HS-5 (cell line): ENCODE results near the gene TIMP2.
"Not testable (repeated sequence)": the region's sequence is repeated elsewhere in the genome, so short reads cannot be mapped to it uniquely, and the experiment has no call there.

ENCODE experiments used
- DNase-seq: peaks from one replicate; pipeline ENCODE4 v3.0.0-alpha.2; 2012; ENCODE audit warnings: low read depth

TIMP2 gene

GRCh38 chr17:78954684-78955083 is 29.5 kb upstream of the TIMP2 start:
- DNase-seq = no peak

GRCh38 chr17:78953356-78954350 is 28.5 kb upstream of the TIMP2 start:
- DNase-seq = no peak

GRCh38 chr17:78952706-78953105 is 27.5 kb upstream of the TIMP2 start:
- DNase-seq = no peak

DNA sequence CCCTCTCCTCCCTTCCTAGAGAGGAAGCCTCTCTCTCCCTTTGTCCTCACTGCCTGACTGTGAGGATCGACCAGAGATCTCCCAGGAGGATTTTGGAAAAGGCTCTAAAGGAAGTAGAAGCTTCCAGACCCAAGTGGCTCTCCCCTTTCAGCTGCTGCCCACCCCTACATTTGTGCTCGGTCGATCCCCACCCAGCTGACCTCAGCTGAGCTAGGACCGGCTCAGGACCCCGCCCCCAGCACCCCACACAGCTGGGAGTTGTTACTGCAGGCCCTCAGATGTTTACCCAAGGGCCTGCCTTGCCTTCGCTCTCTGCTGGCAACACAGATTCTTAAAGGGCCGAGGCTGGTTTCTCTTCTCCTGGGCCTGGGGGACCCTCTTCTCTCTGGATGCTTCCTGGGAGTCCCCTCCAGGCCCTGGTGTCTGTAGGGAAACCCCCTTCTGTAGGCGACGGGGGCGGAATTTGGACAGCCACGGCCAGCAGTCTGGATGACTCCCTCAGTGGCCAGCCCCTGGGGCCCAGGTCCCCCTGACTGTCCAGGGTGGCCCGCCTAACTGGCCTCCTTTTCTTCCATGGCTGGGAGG is 26.9 kb upstream of the TIMP2 start:
- DNase-seq = no peak

GRCh38 chr17:78950870-78951269 is 25.7 kb upstream of the TIMP2 start:
- no peak for DNase-seq

DNA sequence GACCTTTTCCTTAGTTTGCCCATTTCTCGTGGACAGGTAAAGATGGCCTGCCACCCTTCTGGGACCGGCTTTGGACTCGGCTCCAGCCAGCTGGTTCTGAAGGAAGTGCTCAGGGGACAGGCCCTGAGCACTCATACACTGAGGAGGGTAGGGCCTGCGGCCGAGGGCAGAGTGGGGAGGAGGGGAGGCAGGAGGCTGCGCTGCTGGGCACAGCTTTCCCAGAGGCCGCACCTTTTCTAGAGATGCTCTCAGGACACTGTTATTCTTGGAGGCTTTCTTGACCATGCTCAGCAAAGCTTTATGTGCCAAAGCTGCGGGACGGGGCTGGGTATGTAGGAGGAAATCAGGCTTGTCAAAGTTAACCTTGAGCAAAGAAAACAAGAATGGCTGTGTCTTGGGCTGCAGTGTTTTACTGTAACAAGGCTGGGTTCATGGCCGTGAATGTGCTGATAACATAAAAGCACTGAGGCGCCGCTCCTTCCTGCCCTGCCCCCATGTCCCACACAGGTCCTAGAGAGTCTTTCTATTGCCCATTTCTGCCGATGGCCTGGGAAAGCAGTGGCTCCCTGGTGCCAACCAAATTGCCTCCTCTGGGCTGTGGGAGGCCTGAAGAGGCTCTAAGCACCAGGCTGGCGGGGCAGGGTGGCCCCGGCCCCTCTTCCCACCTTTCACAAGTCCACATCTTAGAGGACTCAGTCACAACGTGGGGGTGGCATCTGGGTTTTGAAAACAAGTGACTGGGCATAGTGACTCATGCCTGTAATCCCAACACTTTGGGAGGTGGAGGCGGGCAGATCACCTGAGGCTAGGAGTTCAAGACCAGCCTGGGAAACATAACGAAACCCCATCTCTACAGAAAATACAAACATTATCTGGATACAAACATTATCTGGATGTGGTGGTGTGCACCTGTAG is 22.3 kb upstream of the TIMP2 start:
- no peak for DNase-seq

DNA sequence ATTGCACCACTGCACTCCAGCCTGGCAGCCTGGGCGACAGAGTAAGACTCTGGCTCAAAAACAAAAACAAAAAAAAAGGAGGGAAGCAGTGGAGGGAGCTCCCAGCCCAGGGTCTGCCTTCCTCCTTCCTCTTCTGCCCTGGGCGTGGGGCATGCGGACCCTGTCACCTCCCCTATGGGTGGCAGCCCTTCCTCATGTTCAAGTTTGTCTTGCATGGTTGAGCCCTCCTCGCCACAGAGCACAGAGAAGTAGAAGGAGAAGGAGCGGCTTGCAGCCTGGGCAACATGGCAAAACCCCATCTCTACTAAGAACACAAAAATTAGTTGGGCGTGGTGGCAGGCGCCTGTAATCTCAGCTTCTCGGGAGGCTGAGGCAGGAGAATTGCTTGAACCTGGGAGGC is 21.4 kb upstream of the TIMP2 start:
- DNase-seq = no peak

- no peak for DNase-seq
Observed at GRCh38 chr17:78946131-78946530, 20.9 kb upstream of the TIMP2 start.

- not testable (repeated sequence) for DNase-seq
Observed at GRCh38 chr17:78945455-78945854, 20.3 kb upstream of the TIMP2 start.

DNA sequence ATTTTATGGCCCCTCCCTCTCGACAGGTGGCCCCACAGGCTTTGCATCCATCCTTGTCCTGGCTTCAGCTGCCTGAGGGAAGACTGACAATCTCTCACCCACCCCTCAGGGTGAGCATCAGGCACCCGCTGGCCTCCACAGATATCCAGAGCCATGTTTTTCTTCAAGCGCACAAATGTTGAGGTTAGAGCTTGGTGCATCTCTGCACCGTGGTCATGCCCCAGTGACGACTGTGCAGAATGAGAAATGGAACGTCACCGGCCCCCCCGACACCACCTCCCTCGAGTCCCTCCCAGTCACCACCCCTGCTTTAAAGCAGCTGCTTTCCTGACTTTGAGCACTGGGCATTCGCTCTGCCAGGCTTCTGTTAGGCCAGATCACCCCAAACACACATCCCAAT is 19.8 kb upstream of the TIMP2 start:
- no peak for DNase-seq

DNA sequence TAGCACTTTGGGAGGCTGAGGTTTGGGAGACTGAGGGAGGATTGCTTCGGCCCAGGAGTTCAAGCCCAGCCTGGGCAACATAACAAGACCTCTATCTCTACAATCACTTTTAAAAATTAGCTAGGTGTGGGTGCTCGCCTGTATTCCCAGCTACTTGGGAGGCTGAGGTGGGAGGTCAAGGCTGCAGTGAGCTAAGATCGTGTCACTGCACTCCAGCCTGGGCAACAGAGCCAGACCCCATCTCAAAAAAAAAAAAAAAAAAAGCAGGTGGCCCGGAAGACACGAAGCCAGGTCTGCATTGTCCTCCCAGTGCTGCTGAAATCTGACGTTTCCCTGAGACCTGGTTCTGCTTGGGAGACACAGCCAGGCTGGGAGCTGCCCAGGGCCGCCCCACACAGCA is 18.8 kb upstream of the TIMP2 start:
- no peak for DNase-seq

DNA sequence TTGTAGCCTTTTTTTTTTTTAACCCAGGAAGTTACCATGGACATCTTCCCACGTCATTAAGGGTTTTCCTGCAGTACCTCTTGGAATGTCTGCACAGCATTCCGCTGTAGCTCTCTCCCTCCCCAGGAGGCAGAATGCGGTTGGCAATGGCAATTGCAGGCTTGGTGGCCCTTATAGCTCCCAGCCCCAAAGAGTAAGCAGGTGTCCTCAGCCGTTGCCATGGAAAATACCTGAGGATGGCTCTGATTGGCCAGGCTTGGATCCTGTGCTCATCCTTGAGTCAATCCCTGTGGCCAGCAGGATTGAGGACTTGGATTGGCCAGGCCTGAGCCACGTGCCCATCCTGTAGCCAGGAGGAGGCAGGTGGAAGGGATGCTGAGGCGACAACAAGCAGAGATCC is 15.5 kb upstream of the TIMP2 start:
- DNase-seq = no peak

DNA sequence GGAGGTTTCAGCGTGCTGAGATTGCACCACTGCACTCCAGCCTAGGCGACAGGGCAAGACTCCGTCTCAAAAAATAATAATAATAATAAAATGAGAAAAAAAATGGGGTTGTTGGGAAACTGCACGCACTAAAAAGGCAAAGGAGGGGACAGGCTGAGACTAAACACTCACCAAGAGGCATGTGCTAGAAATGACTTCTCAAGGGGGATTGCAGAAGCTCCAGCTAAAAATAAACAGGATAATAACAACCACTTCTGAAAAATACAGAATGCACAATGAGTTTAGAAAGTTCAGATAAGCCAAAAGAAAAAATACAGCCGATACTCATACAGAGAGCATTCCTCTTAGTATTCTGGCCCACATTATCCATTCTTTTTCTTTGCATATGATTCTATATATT is 15.1 kb upstream of the TIMP2 start:
- no peak for DNase-seq

GRCh38 chr17:78939615-78940014 is 14.4 kb upstream of the TIMP2 start:
- no peak for DNase-seq

GRCh38 chr17:78937561-78937960 is 12.4 kb upstream of the TIMP2 start:
- no peak for DNase-seq

DNA sequence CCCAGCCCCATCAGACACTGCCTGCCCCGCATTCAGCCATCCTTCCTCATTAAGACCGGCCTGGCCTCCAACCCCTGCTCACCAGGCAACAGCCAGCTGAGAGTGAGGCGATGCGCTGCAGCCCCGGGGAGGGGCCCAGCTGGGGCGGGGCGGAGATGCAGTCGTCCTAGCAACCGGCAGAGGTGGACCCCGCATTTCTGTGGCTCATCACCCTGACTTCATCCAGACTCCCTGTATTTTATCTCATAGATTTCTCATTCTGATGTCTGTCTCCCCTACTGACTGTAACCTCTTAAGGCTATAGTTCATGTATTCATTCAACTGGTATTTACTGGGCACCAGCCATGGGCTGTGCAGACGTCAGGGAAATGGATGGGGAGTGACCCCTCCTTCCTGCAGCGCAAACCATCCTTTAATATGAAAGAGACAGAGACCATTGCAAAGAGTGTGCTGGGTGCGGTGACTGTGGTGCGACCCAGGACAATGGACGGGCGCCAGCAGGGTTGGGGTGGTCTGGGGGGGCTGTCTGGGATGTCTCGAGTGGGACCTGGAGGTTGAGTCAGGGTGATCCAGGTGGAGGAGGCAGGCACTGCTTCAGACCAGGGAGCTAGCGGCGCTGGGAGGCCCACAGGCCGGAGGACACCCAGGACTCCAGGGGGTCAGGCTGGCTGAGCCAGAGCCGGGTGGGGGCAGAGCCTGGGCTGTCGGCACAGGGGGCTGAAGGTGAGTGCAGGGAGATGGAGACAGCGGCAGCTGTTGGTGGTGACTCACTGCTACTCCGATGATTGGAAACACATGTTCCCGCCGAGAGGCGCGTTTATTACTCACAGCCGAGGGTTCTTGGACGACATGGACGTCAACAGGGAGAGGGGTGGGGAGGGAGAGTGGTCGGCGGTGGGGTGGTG is 10.5 kb upstream of the TIMP2 start:
- peak; percentile 94 for DNase-seq

GRCh38 chr17:78934681-78935418 is 9.7 kb upstream of the TIMP2 start:
- DNase-seq = no peak

GRCh38 chr17:78933959-78934568 is 8.9 kb upstream of the TIMP2 start:
- DNase-seq = peak; percentile 91

DNA sequence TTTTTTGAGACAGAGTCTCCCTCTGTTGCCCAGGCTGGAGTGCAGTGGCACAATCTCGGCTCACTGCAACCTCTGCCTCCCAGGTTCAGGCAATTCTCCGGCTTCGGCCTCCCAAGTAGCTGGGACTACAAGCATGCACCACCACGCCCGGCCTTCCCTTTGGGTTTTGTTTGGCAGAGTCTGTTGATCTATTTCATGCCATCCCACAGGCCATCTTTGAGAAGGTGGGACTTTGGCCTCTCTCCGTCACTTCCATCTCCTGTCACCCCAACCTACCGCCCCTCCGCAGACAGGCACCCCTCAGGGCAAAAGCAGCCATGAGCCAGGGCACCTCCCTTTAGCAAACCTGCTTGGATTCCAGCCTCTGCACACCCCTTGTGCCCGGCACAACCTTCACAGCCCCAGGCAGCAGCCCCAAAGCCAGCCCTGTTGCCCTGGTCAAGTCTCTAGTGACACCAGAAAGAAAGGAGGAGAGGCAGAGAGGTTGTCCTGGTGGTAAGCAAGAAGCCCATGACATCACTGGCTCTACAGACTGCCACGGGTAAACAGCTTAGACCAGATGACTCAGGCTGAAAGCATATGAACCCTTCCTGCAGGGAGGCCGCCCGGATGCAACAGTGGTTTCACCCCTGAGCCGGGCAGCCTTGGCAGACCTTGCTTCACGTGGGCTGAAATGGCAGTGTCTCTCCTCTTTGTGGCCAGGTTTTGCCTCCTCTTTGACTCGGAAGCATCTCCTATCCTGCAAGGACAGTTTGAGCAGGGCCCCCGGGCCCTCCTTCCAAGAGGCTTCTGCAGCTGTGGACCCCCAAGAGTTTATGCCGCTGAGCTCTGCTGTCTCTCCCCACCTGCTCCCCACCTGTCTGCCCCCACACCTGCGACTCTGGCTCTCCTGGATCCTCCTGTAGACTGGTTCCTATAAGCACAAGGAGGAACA is 8.1 kb upstream of the TIMP2 start:
- DNase-seq = peak; percentile 90
